Rectal smooth muscle tissue (tissue), 1 donor: ENCODE results near the gene PLEKHG4.

ENCODE experiments used
- H3K27ac ChIP-seq: one replicate; pipeline ENCODE4 v1.7.0; 2013; ENCODE audit warnings: low read depth, low read length, inconsistent platforms
- H3K27me3 ChIP-seq: one replicate; pipeline ENCODE4 v1.7.0; 2013; ENCODE audit warnings: low read length; ENCODE audit not compliant: control insufficient read depth, insufficient read depth
- H3K36me3 ChIP-seq: one replicate; pipeline ENCODE4 v1.7.0; 2013; ENCODE audit warnings: low read length; ENCODE audit not compliant: control insufficient read depth, insufficient read depth
- H3K4me1 ChIP-seq: one replicate; pipeline ENCODE4 v1.7.0; 2013; ENCODE audit warnings: low read length; ENCODE audit not compliant: control insufficient read depth, insufficient read depth
- H3K4me3 ChIP-seq: one replicate; pipeline ENCODE4 v1.7.0; 2013; ENCODE audit warnings: low read length
- H3K9ac ChIP-seq: one replicate; pipeline ENCODE4 v1.7.0; 2013; ENCODE audit warnings: low read length

Gene PLEKHG4

GRCh38 chr16:67248073-67248400, 31.3 kb upstream of the PLEKHG4 start:
- Histone ChIP-seq H3K27me3 (peaks cover 17% of the 10 kb centered on the region), H3K27ac (no peak overlapping the region), H3K9ac (no peak overlapping the region), H3K36me3 (no peaks in the 10 kb centered on the region), H3K4me3 (peak overlapping the region; percentile 61), H3K4me1 (peaks cover 9% of the 10 kb centered on the region)

DNA sequence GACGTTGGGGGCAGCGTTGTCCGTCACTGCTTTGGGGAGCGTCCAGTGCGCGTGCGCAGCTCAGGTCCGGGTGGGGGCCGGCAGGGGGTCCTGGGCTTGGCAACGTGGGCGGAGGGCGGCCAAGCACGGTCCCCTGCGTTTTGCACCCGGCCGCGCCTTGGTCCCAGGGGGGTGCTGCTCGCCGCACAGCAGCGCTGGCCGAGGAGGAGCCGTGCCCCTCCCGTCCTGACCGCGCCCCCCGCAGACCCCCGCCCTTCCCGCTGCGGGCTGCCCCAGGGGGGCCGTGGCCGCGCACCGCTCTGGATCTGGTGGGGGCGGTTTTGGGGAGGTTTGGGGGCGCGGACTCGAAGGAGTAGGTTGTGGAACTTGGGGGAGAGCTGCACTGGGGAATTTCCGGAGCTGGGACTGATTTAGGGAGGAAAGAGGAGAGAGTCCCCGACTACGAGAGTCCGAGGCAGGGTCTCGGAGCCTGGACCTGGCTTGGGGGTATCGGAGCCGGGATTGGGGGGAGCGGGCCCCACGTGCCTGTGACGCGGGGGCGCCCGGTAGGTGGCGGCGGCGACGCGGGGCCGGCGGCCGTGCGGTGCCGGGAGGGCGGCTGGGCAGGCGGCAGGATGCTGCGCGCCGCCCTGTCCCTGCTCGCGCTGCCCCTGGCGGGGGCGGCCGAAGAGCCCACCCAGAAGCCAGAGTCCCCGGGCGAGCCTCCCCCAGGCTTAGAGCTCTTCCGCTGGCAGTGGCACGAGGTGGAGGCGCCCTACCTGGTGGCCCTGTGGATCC, 30.7 kb upstream of the PLEKHG4 start, which contains the start of gene SLC9A5:
Gene SLC9A5, plus strand, starts transcription at position 579 of the 777 bp plus-strand sequence. Its CDS starts 36 bp downstream, at position 615.
- peaks cover 9% of the 10 kb centered on the region for H3K4me1 ChIP-seq
- peaks cover 17% of the 10 kb centered on the region for H3K27me3 ChIP-seq
- no peak within 1 kb of the TSS for H3K27ac ChIP-seq
- H3K4me3 ChIP-seq = peak within 1 kb of the TSS; percentile 61
- no peaks in the 10 kb centered on the region for H3K36me3 ChIP-seq
- H3K9ac ChIP-seq = no peak within 1 kb of the TSS

DNA sequence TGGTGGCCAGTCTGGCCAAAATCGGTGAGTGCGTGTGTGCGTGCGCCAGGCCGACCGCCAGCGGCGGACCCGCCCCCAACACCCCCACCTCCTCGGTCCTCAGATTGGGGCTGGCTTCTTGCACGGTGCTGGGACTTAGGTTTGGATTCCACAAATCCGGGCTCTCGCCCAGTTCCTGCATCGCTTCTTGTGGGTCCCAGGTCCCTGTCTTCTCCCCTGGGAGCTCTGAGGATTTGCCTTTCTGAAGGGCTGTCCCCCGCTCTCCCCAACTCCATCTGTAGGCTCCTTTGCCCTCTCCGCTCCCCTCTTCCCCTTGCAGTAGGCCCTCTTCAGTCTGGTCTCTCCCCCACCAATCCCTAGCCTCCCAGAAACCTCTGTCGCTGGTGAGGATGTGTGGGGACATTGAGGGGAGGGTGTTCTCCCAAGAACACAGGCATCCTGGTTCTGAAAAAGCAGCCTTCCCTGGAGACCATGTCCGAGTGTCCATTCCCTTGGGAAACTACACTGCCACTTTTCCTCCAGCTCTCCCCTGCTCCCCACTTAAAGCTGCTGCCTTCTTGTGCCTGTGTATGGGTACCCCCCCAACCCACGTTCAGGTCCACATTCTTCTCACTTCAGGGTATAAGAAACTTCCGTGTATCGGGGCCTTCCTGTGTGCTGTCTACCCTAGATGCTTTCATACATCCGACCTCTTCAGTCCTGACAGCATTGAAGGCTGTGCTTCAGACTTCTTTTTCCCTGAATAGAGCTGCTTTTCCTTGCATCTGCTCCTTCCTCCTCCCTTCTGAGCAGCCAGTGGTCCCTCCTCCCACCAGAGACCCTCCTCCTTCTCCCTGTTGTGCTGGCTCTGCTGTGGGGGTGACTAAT, 29.9 kb upstream of the PLEKHG4 start:
- Histone ChIP-seq H3K27ac (no peak overlapping the region), H3K4me1 (peaks cover 9% of the 10 kb centered on the region), H3K27me3 (peaks cover 17% of the 10 kb centered on the region), H3K36me3 (no peaks in the 10 kb centered on the region), H3K9ac (no peak overlapping the region), H3K4me3 (peak overlapping the region; percentile 61)

DNA sequence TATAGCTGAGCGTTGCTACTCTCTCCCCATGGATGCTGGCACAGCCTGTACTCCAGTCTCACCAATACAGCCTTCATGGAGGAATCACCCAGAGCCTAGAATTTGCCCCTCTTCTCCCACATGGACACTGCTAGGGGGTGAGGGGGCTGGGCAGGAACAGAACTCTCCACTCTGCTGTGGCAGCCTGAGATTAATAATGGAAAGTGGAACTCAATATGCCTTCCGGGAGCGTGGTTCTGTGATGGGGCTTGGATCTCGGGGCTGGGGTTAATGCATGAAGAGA, 29.3 kb upstream of the PLEKHG4 start:
- Histone ChIP-seq H3K36me3 (no peaks in the 10 kb centered on the region), H3K4me3 (no peak overlapping the region), H3K27me3 (peaks cover 17% of the 10 kb centered on the region), H3K9ac (no peak overlapping the region), H3K4me1 (peaks cover 9% of the 10 kb centered on the region), H3K27ac (no peak overlapping the region)

DNA sequence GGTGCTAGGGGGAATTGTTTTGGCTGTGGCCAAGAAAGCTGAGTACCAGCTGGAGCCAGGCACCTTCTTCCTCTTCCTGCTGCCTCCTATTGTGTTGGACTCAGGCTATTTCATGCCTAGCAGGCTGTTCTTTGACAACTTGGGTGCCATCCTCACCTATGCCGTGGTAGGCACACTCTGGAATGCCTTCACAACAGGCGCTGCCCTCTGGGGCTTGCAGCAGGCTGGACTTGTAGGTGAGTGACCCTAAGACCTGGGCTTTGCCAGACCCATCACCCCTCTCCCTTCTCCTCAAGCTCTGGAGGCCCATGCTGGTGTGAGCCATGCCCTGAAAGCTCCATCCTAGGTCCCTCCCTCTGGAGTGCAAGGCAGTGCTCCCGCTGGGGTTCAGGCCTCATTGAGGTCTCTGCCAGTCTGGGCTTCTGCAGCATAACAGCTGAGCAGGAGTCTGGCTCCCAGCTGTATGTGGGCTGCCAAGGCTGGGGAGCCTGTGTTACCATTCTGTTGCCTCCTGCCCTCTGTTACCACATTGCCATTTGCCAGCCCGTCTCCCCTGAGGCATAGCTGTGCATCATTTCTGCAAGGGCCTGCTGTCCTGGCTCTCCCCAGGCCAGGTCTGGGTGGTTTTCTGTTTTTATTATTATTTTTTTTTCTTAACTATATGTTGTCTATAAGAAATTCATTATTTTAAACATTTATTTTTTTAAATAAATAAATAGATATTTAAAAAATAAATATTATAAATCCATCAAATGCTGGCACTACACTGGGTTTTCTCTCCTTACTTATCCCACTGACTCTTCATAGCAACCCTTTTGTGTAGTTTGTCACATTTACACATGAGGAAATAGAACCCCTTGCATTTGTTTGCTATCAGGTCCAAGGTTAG, 26.5 kb upstream of the PLEKHG4 start:
- Histone ChIP-seq H3K27ac (no peak overlapping the region), H3K27me3 (peaks cover 17% of the 10 kb centered on the region), H3K9ac (no peak overlapping the region), H3K36me3 (no peaks in the 10 kb centered on the region), H3K4me3 (no peak overlapping the region), H3K4me1 (peaks cover 6% of the 10 kb centered on the region)

DNA sequence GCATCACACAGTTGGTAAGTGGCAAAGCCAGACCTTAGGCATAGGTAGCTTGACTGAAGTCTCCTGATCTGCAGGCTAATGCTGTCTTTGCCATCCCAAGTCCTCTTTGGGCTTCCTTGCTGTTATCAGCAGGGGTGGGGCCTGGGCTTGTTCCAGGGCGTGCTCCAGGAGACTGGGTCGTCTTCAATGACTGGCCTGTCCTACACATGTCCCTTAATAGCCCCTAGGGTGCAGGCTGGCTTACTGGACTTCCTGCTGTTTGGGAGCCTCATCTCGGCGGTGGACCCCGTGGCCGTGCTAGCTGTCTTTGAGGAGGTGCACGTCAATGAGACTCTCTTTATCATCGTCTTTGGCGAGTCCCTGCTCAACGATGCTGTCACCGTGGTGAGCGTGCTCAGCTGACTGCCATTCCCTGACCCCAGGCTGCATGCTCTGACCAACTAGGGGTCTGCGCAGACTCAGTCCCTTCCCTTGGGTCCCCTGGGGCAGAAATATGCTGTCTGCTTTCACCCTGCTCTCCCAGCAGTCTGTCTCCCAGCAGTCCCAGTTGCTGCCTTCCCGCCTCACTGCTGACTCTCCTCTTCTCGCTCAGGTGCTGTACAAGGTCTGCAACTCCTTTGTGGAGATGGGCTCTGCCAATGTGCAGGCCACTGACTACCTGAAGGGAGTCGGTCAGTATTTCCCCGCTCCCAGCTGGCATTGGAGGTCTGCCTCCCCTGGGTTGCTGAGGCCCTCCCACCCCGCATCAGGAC, 24.4 kb upstream of the PLEKHG4 start:
- Histone ChIP-seq H3K27ac (no peak overlapping the region), H3K4me3 (no peak overlapping the region), H3K4me1 (no peaks in the 10 kb centered on the region), H3K27me3 (peaks cover 7% of the 10 kb centered on the region), H3K9ac (no peak overlapping the region), H3K36me3 (no peaks in the 10 kb centered on the region)

- H3K4me3 ChIP-seq = no peak overlapping the region
- peaks cover 3% of the 10 kb centered on the region for H3K27me3 ChIP-seq
- no peak overlapping the region for H3K9ac ChIP-seq
- no peaks in the 10 kb centered on the region for H3K4me1 ChIP-seq
- no peak overlapping the region for H3K27ac ChIP-seq
- no peaks in the 10 kb centered on the region for H3K36me3 ChIP-seq
Observed at GRCh38 chr16:67255553-67256221, 23.6 kb upstream of the PLEKHG4 start.

GRCh38 chr16:67256701-67257230, 22.6 kb upstream of the PLEKHG4 start:
- Histone ChIP-seq H3K27ac (no peak overlapping the region), H3K36me3 (no peaks in the 10 kb centered on the region), H3K27me3 (peaks cover 3% of the 10 kb centered on the region), H3K4me1 (no peaks in the 10 kb centered on the region), H3K4me3 (no peak overlapping the region), H3K9ac (no peak overlapping the region)

DNA sequence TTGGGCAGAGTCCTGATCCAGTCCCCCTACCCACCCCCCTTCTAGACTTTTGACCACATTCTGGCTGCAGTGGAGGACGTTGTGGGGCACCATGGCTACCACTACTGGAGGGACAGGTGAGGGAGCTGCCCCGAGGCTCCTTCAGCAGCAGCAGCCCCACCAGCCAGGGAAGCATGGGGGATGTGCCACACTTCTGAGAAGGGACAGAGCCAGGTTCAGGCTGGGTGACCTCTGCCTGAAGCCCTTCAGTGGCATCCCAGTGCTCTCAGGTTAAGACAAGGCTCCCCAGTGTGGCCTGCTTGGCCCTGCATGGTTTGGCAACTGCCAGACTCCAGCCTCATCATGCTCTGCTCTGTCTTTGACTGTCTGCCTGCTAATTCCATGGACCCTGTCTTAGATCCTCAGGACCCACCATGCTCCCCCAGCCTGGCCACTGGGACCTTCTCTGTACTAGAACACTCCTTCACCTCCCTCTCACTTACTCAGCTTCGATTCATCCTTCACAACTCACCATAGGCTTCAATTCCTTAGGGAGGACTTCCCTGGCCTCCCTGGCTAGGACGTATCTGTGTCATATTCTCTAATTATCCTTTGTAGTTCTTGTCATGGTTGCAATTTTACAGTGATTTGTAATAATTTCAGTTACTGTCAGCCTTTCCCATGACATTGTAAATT, 21.7 kb upstream of the PLEKHG4 start:
- Histone ChIP-seq H3K27me3 (peaks cover 2% of the 10 kb centered on the region), H3K4me3 (no peak overlapping the region), H3K4me1 (no peaks in the 10 kb centered on the region), H3K27ac (no peak overlapping the region), H3K9ac (no peak overlapping the region), H3K36me3 (no peaks in the 10 kb centered on the region)

DNA sequence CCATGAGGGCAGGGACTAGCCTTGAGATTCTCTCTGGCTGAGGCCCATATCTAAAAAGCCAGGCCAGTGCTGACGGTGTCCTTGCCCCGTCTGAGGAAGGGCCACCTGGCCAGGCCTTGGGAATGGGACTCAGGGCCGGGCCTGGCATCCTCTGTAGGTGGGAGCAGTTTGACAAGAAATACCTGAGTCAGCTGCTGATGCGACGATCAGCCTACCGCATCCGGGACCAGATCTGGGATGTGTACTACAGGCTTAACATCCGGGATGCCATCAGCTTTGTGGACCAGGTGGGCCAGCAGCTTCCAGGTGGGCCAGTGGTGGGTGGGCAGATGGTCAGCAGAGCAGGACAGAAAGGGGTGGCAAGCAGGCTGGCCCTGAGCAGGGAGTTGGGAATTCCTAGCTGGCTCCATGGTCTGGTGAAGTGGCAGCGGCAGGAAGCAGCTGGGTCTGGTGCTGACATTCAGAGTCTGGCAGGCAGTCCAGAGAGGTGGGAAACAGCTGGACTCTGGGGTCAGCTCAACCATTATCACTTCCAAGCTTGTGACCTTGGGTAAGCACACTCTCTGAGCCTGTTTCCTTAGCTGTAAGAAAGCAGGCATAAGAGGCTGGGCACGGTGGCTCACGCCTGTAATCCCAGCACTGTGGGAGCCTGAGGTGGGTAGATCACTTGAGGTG, 21.0 kb upstream of the PLEKHG4 start:
- H3K9ac ChIP-seq = no peak overlapping the region
- H3K4me3 ChIP-seq = no peak overlapping the region
- H3K36me3 ChIP-seq = no peaks in the 10 kb centered on the region
- H3K4me1 ChIP-seq = no peaks in the 10 kb centered on the region
- H3K27me3 ChIP-seq = no peaks in the 10 kb centered on the region
- no peak overlapping the region for H3K27ac ChIP-seq
